ENCODE data around the gene FMN1. TPM values are rescaled to one million over a fixed set of nuclear protein-coding genes. Genes with fewer than 3 reads are reported as not detected.

FMN1 gene
- total and polyA plus RNA-seq, 2 of the 8 experiments (the other 6 are each of a cell fraction or from before 2014, with no cell fraction given), result 0.27 to 3.7 TPM

GRCh38 chr15:32861174-32861573 is 333.3 kb downstream of the FMN1 start:
- H2BK12ac ChIP-seq (ENCODE audit: low read depth, low read length), result no peak overlapping the region
- H3K14ac ChIP-seq (ENCODE audit: insufficient read length), result no peak overlapping the region
- H3K23me2 ChIP-seq (ENCODE audit: low read depth, low read length), result no peaks in the 10 kb centered on the region
- 85% methylated on average over 5 of the region's 5 CpGs; no CpG with 5 or more reads in 1 of the 2 experiments for WGBS, 2 experiments (ENCODE audit: extremely low coverage in 1 of 2, insufficient coverage in 1 of 2, insufficient read length in 1 of 2, insufficient replicate concordance in 2 of 2, low coverage in 1 of 2, low lambda C conversion rate in 2 of 2, missing lambda C conversion rate in 1 of 2)
- no peaks in the 10 kb centered on the region for H4K20me1 ChIP-seq (replicated peaks in 1 of 2; ENCODE audit: control insufficient read depth in 1 of 2, insufficient read depth in 2 of 2, low read length in 2 of 2)
- peaks cover 2 to 8% (median 6%) of the 10 kb centered on the region in 4 experiments; a peak in 6 of 7 replicates for H3K4me1 ChIP-seq (replicated peaks in 1 of 4; ENCODE audit: control insufficient read depth in 3 of 4, insufficient read depth in 4 of 4, low read length in 3 of 4)
- H3K4me2 ChIP-seq (ENCODE audit: insufficient read depth in 1 of 2, low read depth in 2 of 2, low read length in 2 of 2), result no peak overlapping the region
- no peak overlapping the region for H3K18ac ChIP-seq (ENCODE audit: extremely low read depth, low read length)
- POLR2A ChIA-PET (ENCODE audit: partially characterized antibody), result no interaction called here
- H3K27me3 ChIP-seq (replicated peaks in 1 of 4; ENCODE audit: control insufficient read depth in 3 of 4, extremely low read depth in 1 of 4, insufficient read depth in 3 of 4, low read length in 3 of 4), result no peaks in the 10 kb centered on the region
- no peaks in the 10 kb centered on the region for H3K79me1 ChIP-seq (ENCODE audit: low read depth, low read length)
- DNase-seq (ENCODE audit: low read depth in 1 of 2, low spot score in 2 of 2), result no peak
- H3K9ac ChIP-seq (replicated peaks in 1 of 4; ENCODE audit: extremely low read depth in 1 of 4, low read depth in 3 of 4, low read length in 3 of 4), result no peak overlapping the region
- H3K4me3 ChIP-seq (ENCODE audit: extremely low read depth in 1 of 4, insufficient read depth in 2 of 4, low read depth in 3 of 4, low read length in 4 of 4), result no peak overlapping the region
- FAIRE-seq, result no peak
- CTCF ChIA-PET (ENCODE audit: partially characterized antibody), result interaction anchor here (1.0 to 5.0 kb wide), 7 partner anchors 9 to 199 kb away, joined by 3 to 25 read pairs (median 5); no protein-coding TSS in a partner anchor
- H2BK20ac ChIP-seq (ENCODE audit: low read length), result no peak overlapping the region
- TF ChIP-seq ATF3 (IDR thresholded peaks at IDR 0.05; ENCODE audit: insufficient read depth, low read depth, low read length) (no peak), CEBPB (IDR thresholded peaks at IDR 0.05; ENCODE audit: low read depth, low read length) (no peak), CHD2 (IDR thresholded peaks at IDR 0.05; ENCODE audit: low read length) (no peak), RXRA (IDR thresholded peaks at IDR 0.05; ENCODE audit: insufficient read depth, low read depth, low read length) (no peak), KDM5A (IDR thresholded peaks at IDR 0.05; ENCODE audit: low read length) (no peak), BCL11A (IDR thresholded peaks at IDR 0.05; ENCODE audit: low read depth in 2 of 2, low read length in 2 of 2) (no peak), JUND (IDR thresholded peaks at IDR 0.05; ENCODE audit: low read length) (no peak), HDAC2 (IDR thresholded peaks at IDR 0.05; ENCODE audit: borderline replicate concordance in 1 of 2, low read depth in 2 of 2, low read length in 2 of 2) (no peak), MAFK (IDR thresholded peaks at IDR 0.05; ENCODE audit: low read depth, low read length) (no peak), TAF7 (optimal IDR thresholded peaks at IDR 0.05; ENCODE audit: borderline replicate concordance, low read depth, low read length) (no peak)
- no peak overlapping the region for H4K91ac ChIP-seq (replicated peaks; ENCODE audit: insufficient read length, low read length)
- H3K9me3 ChIP-seq (ENCODE audit: insufficient read depth in 2 of 2, low read depth in 1 of 2, low read length in 1 of 2), result no peaks in the 10 kb centered on the region
- no peak overlapping the region for H3K23ac ChIP-seq (ENCODE audit: insufficient read length)
- H4K5ac ChIP-seq (ENCODE audit: insufficient read length, low read depth, low read length), result no peak overlapping the region
- no peak overlapping the region for H2BK120ac ChIP-seq (replicated peaks; ENCODE audit: low read depth, low read length)
- no peak overlapping the region for H4K8ac ChIP-seq (ENCODE audit: extremely low read depth, insufficient read depth, low read length)
- no peak overlapping the region for H2AK5ac ChIP-seq (ENCODE audit: low read depth, low read length)
- no peak overlapping the region for H3K27ac ChIP-seq (ENCODE audit: low read depth, low read length)
- no peaks in the 10 kb centered on the region for H3K36me3 ChIP-seq (ENCODE audit: control insufficient read depth in 2 of 4, insufficient read depth in 4 of 4, low read length in 3 of 4)
- no peak overlapping the region for H3K56ac ChIP-seq (replicated peaks; ENCODE audit: insufficient read length, low read depth, low read length)
- no peak overlapping the region for H2BK5ac ChIP-seq (ENCODE audit: low read depth, low read length)
- no peak overlapping the region for H3K4ac ChIP-seq (replicated peaks; ENCODE audit: insufficient read length, low read depth, low read length)
- no peaks in the 10 kb centered on the region for H3K79me2 ChIP-seq (ENCODE audit: control insufficient read depth in 1 of 2, insufficient read depth in 2 of 2, low read length in 2 of 2)
- H2BK15ac ChIP-seq (ENCODE audit: low read length), result no peak overlapping the region
- 0 out of 2 replicates have a peak overlapping the region, but pooled peaks have one; percentile 54 for H2AFZ ChIP-seq (ENCODE audit: low read length)
